ENCODE results near the gene WFIKKN1. TPM values are rescaled to one million over a fixed set of nuclear protein-coding genes. Genes with fewer than 3 reads are reported as not detected.

The WFIKKN1 gene
- total RNA-seq, 1 experiment from 2014 or later: 0.47 TPM

GRCh38 chr16:625977-626765 lies 4.6 kb upstream of the WFIKKN1 start:
- intact Hi-C loops (cut with micrococcal nuclease): loop anchor here (5.0 kb wide), 1 partner anchor 34 kb away; the partner anchor contains the start of gene RAB40C
- Histone ChIP-seq H3K4me3 (replicated peaks in 1 of 2; ENCODE audit: low read depth in 1 of 2, low read length in 2 of 2) (no peak overlapping the region), H3K27ac (ENCODE audit: low read depth, low read length) (peak overlapping the region; percentile 83), H4K20me1 (ENCODE audit: insufficient read depth) (no peaks in the 10 kb centered on the region), H3K36me3 (ENCODE audit: control insufficient read depth in 1 of 2, insufficient read depth in 2 of 2, low read length in 2 of 2) (no peaks in the 10 kb centered on the region), H3K27me3 (ENCODE audit: insufficient read depth, low read length) (no peaks in the 10 kb centered on the region), H2AFZ (ENCODE audit: low read depth, low read length, poor library complexity, severe bottlenecking) (no peak overlapping the region), H3K9me2 (ENCODE audit: insufficient read depth) (no peaks in the 10 kb centered on the region), H3K9me3 (ENCODE audit: control insufficient read depth in 1 of 2, insufficient read depth in 1 of 2, low read depth in 1 of 2, low read length in 2 of 2) (no peaks in the 10 kb centered on the region), H3K4me2 (ENCODE audit: low read length) (peak overlapping the region; percentile 61), H3K9ac (ENCODE audit: low read length) (peak overlapping the region; percentile 57), H3K4me1 (ENCODE audit: control insufficient read depth in 1 of 2, insufficient read depth in 2 of 2, low read length in 2 of 2) (peaks cover 37 to 60% of the 10 kb centered on the region in 2 experiments), H3K79me2 (ENCODE audit: insufficient read depth, low read length) (no peaks in the 10 kb centered on the region)
- BruUV-seq (replicated peaks): no TSS peak
- ATAC-seq (peak; percentile 13), DNase-seq (ENCODE audit: low read depth, low spot score) (no peak)
- CTCF ChIA-PET: no interaction called here
- POLR2A ChIA-PET: no interaction called here
- RAD21 ChIA-PET (ENCODE audit: low non-redundant PET in 1 of 2, low total read pairs in 2 of 2, uncharacterized antibody in 2 of 2, unreplicated experiment in 2 of 2): no interaction called here
- no peak for TF ChIP-seq CEBPB (IDR thresholded peaks at IDR 0.05; ENCODE audit: low read depth)
- TF ChIP-seq, protein P1, sequence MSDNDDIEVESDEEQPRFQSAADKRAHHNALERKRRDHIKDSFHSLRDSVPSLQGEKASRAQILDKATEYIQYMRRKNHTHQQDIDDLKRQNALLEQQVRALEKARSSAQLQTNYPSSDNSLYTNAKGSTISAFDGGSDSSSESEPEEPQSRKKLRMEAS (IDR thresholded peaks at IDR 0.05): no peak
- TF ChIP-seq EZH2 (IDR thresholded peaks at IDR 0.05): no peak
- no peak for TF ChIP-seq SP1 (IDR thresholded peaks at IDR 0.05; ENCODE audit: low read depth)
- TF ChIP-seq RAD21 (IDR thresholded peaks at IDR 0.05; ENCODE audit: low read depth): no peak
- TF ChIP-seq, protein P2, sequence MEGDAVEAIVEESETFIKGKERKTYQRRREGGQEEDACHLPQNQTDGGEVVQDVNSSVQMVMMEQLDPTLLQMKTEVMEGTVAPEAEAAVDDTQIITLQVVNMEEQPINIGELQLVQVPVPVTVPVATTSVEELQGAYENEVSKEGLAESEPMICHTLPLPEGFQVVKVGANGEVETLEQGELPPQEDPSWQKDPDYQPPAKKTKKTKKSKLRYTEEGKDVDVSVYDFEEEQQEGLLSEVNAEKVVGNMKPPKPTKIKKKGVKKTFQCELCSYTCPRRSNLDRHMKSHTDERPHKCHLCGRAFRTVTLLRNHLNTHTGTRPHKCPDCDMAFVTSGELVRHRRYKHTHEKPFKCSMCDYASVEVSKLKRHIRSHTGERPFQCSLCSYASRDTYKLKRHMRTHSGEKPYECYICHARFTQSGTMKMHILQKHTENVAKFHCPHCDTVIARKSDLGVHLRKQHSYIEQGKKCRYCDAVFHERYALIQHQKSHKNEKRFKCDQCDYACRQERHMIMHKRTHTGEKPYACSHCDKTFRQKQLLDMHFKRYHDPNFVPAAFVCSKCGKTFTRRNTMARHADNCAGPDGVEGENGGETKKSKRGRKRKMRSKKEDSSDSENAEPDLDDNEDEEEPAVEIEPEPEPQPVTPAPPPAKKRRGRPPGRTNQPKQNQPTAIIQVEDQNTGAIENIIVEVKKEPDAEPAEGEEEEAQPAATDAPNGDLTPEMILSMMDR (IDR thresholded peaks at IDR 0.05 in 2 of 3, conservative IDR thresholded peaks at IDR 0.05 in 1 of 3; ENCODE audit: borderline replicate concordance in 1 of 3, insufficient read depth in 1 of 3, low read depth in 2 of 3, low read length in 2 of 3): no peak
- no peak for TF ChIP-seq SRF (IDR thresholded peaks at IDR 0.05; ENCODE audit: low read depth)
